CD14-positive monocyte (primary cell): ENCODE results near the gene PDZK1IP1. TPM values are rescaled to one million over a fixed set of nuclear protein-coding genes. Genes with fewer than 3 reads are reported as not detected.

ENCODE experiments used
- DNase-seq, 3 donors: peaks; one replicate each; pipeline ENCODE4 v3.0.0-alpha.2; 2011 to 2022
- H2AFZ ChIP-seq: 2 replicates; pipeline ENCODE4 v1.6.0; 2012; ENCODE audit warnings: mild to moderate bottlenecking, low read depth, low read length, inconsistent platforms; ENCODE audit not compliant: insufficient read depth, poor library complexity, severe bottlenecking
- H3K27ac ChIP-seq, 2 donors: 1 replicate in 1 of 2; 2 replicates in 1 of 2; pipeline ENCODE4 v1.5.1; 2012 to 2013; ENCODE audit warnings: low read length in 2 of 2, control low read depth in 1 of 2, inconsistent platforms in 1 of 2, low read depth in 1 of 2, mild to moderate bottlenecking in 1 of 2
- H3K27me3 ChIP-seq, 2 donors: one replicate each; pipeline versions ENCODE4 v1.6.0 to v1.6.1; 2011 to 2013; ENCODE audit warnings: low read length in 2 of 2; ENCODE audit not compliant: control insufficient read depth in 2 of 2, insufficient read depth in 2 of 2
- H3K36me3 ChIP-seq, 2 donors: replicated peaks in 1 of 2; 1 replicate in 1 of 2; 2 replicates in 1 of 2; pipeline versions ENCODE4 v1.5.1 to v1.6.1; 2012 to 2013; ENCODE audit warnings: low read length in 2 of 2, control low read depth in 1 of 2, inconsistent platforms in 1 of 2, mild to moderate bottlenecking in 1 of 2; ENCODE audit not compliant: insufficient read depth in 2 of 2, control insufficient read depth in 1 of 2
- H3K4me1 ChIP-seq, 2 donors: 1 replicate in 1 of 2; 2 replicates in 1 of 2; pipeline versions ENCODE4 v1.5.1 to v1.6.1; 2012 to 2013; ENCODE audit warnings: low read length in 2 of 2, control low read depth in 1 of 2, inconsistent platforms in 1 of 2, mild to moderate bottlenecking in 1 of 2, moderate library complexity in 1 of 2; ENCODE audit not compliant: insufficient read depth in 2 of 2, control insufficient read depth in 1 of 2
- H3K4me2 ChIP-seq: replicated peaks from 2 replicates; pipeline ENCODE3; 2012; ENCODE audit warnings: low read length, moderate library complexity, mild to moderate bottlenecking; ENCODE audit not compliant: poor library complexity, severe bottlenecking; ENCODE audit errors: extremely low read depth
- H3K4me3 ChIP-seq, 3 experiments: fragments of 200-600 bp in 1 of 3; sonication (generic) in 1 of 3; replicated peaks in 1 of 3; 1 replicate in 2 of 3; 2 replicates in 1 of 3; pipeline ENCODE4 v1.5.1; 2011 to 2013; ENCODE audit warnings: low read length in 3 of 3, mild to moderate bottlenecking in 3 of 3, control low read depth in 2 of 3, low read depth in 2 of 3, inconsistent platforms in 1 of 3, moderate library complexity in 1 of 3
- H3K79me2 ChIP-seq: 2 replicates; pipeline ENCODE4 v1.6.0; 2012; ENCODE audit warnings: mild to moderate bottlenecking, control low read depth, inconsistent platforms, low read length, moderate library complexity; ENCODE audit not compliant: insufficient read depth
- H3K9ac ChIP-seq: 2 replicates; pipeline ENCODE4 v1.6.0; 2017; ENCODE audit warnings: low read length, mild to moderate bottlenecking; ENCODE audit not compliant: insufficient read depth, poor library complexity, severe bottlenecking
- H3K9me3 ChIP-seq, 2 donors: replicated peaks in 1 of 2; 1 replicate in 1 of 2; 2 replicates in 1 of 2; pipeline versions ENCODE4 v1.5.1 to v1.6.1; 2012 to 2013; ENCODE audit warnings: low read length in 2 of 2, control low read depth in 1 of 2; ENCODE audit not compliant: control insufficient read depth in 1 of 2, insufficient read depth in 1 of 2
- H4K20me1 ChIP-seq: 2 replicates; pipeline ENCODE4 v1.6.0; 2012; ENCODE audit warnings: mild to moderate bottlenecking, low read length, control low read depth, moderate library complexity; ENCODE audit not compliant: insufficient read depth
- H3K27ac Mint-ChIP-seq, 7 donors: one replicate each; pipeline ENCODE4 v1.8.0; 2020; ENCODE audit warnings: mild to moderate bottlenecking in 7 of 7, mixed read lengths in 7 of 7, moderate library complexity in 6 of 7, inconsistent platforms in 2 of 7
- H3K27me3 Mint-ChIP-seq, 3 donors: one replicate each; pipeline ENCODE4 v1.8.0; 2021 to 2022; ENCODE audit warnings: low read depth in 3 of 3, mild to moderate bottlenecking in 3 of 3, mixed read lengths in 3 of 3, moderate library complexity in 3 of 3, inconsistent platforms in 1 of 3
- H3K36me3 Mint-ChIP-seq, 2 donors: one replicate each; pipeline ENCODE4 v1.8.0; 2020; ENCODE audit warnings: mixed read lengths in 2 of 2, inconsistent platforms in 1 of 2, mild to moderate bottlenecking in 1 of 2
- H3K4me1 Mint-ChIP-seq: one replicate; pipeline ENCODE4 v1.8.0; 2020; ENCODE audit warnings: mild to moderate bottlenecking, mixed read lengths
- H3K4me3 Mint-ChIP-seq, 2 donors: one replicate each; pipeline ENCODE4 v1.8.0; 2020; ENCODE audit warnings: mild to moderate bottlenecking in 2 of 2, mixed read lengths in 2 of 2, moderate library complexity in 1 of 2
- H3K9me3 Mint-ChIP-seq, 7 donors: one replicate each; pipeline ENCODE4 v1.8.0; 2020 to 2022; ENCODE audit warnings: mixed read lengths in 7 of 7, mild to moderate bottlenecking in 6 of 7, moderate library complexity in 6 of 7, inconsistent platforms in 2 of 7
- WGBS: methylation state at CpG from one replicate; pipeline ENCODE4 v1.1.5; 2013; ENCODE audit warnings: missing lambda C conversion rate; ENCODE audit not compliant: insufficient coverage; 5-methylcytosine and 5-hydroxymethylcytosine counted together
- intact Hi-C, 2 donors: fragments of 100-400 bp; cut with micrococcal nuclease; formaldehyde crosslinking; loops; one replicate each; pipeline versions ENCODE4 v1.15.0 to v1.15.1; 2023
- polyA plus RNA-seq, 3 donors: library from polyadenylated mRNA; depleted of rRNA in 1 of 3; unstranded in 2 of 3; stranded (reverse) in 1 of 3; fragments of 300-500 nt in 2 of 3; fragments of >200 nt in 1 of 3; fragmentation: Illumina TruSeq in 2 of 3; gene quantifications; 1 replicate in 2 of 3; 2 replicates in 1 of 3; pipeline ENCODE4 v1.2.3, GENCODE V29; 2012 to 2021
- TF ChIP-seq, protein P1 (sequence below): fragments of 200-600 bp; IDR thresholded peaks from one replicate; pipeline ENCODE4 v1.8.0; 2022; ENCODE audit warnings: antibody characterized with exemption, mild to moderate bottlenecking

Gene PDZK1IP1
- polyA plus RNA-seq, 3 donors, result 1.4 TPM; not detected in 2

DNA sequence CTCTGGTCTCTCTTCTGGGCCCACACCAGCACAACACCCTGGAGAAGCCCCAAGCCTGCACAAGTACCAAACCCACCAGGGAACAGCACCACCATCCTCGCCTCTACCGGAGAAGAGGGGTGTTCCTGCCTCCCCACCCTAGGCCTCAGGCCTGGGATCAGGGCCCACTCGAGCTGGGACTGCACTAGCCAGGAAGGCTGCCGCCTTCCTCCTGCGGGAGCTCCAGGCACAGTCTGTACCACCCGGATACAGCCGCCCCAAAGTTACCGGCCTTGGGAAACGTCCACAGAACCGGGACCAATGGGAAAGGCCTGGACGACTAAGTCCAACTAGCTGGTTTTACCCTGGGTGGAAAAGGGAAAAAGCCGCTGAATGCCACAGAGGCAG lies 38.8 kb upstream of the PDZK1IP1 start:
- Mint-ChIP-seq H3K4me1 (peaks cover 41% of the 10 kb centered on the region), H3K9me3 (peaks cover 0 to 34% (median 23%) of the 10 kb centered on the region in 7 donors), H3K27me3 (peaks cover 78 to 81% (median 80%) of the 10 kb centered on the region in 3 donors), H3K36me3 (peaks cover 12% of the 10 kb centered on the region in 2 donors), H3K27ac (no peak overlapping the region), H3K4me3 (peak overlapping the region in 1 of 2 donors; percentile 98)
- no peak overlapping the region for H3K4me3 ChIP-seq
- peaks cover 0 to 36% of the 10 kb centered on the region in 2 donors for H3K9me3 ChIP-seq
- 23% methylated on average over 11 of the region's 12 CpGs for WGBS
- H3K4me1 ChIP-seq, result peaks cover 25 to 30% of the 10 kb centered on the region in 2 donors
- H3K36me3 ChIP-seq, result no peaks in the 10 kb centered on the region
- no peak overlapping the region for H3K4me2 ChIP-seq
- no peaks in the 10 kb centered on the region for H3K79me2 ChIP-seq
- peaks cover 81 to 95% of the 10 kb centered on the region in 2 donors for H3K27me3 ChIP-seq
- H2AFZ ChIP-seq, result no peak overlapping the region
- H3K9ac ChIP-seq, result no peak overlapping the region
- H3K27ac ChIP-seq, result no peak overlapping the region
- peaks cover 5% of the 10 kb centered on the region for H4K20me1 ChIP-seq
- intact Hi-C loops, result loop anchor here in 1 of 2 donors (5.0 kb wide), 1 partner anchor 219 kb away; no protein-coding TSS in a partner anchor
- no peak for DNase-seq
- TF ChIP-seq, protein P1, sequence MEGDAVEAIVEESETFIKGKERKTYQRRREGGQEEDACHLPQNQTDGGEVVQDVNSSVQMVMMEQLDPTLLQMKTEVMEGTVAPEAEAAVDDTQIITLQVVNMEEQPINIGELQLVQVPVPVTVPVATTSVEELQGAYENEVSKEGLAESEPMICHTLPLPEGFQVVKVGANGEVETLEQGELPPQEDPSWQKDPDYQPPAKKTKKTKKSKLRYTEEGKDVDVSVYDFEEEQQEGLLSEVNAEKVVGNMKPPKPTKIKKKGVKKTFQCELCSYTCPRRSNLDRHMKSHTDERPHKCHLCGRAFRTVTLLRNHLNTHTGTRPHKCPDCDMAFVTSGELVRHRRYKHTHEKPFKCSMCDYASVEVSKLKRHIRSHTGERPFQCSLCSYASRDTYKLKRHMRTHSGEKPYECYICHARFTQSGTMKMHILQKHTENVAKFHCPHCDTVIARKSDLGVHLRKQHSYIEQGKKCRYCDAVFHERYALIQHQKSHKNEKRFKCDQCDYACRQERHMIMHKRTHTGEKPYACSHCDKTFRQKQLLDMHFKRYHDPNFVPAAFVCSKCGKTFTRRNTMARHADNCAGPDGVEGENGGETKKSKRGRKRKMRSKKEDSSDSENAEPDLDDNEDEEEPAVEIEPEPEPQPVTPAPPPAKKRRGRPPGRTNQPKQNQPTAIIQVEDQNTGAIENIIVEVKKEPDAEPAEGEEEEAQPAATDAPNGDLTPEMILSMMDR, result no peak

DNA sequence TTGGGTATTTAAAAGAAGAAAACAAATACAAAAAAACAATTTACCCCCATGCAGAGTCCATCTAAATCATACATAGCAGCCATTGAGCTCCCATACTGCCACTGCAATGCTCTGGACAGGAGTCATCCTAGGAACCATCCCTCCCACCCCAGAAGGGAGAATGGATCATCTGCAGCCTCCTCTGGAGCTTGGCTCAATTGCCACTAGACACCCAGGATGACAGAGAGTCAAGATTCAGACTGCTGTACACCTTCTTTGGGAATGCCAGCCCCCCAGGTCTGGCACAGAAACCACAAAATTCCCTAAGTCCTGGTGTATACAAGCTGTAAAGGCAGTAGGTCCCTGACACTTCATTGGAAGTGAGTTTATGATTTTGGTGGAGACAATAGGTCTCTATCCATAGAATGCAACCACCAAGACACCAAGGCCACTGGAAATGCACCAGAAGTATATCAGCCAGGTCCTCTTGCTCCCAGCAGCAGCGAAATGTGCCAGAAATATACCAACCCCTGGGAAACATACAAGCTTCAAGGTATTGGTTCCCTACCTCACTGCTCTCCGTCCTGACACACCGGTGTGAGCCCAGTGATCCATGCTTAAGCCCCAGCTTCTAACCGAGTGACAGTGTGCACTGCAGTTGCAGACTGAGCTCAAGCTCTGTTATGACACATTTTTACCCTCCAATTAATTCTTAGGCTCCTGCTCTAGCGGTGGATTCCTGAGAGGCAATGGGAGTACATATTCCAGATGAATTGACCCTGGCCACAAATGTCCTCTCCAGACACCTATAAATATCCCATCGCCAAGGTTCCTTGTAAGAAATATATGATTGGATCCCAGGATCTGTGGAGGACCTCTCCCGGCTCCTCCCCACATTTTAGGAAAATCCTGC lies 37.8 kb upstream of the PDZK1IP1 start:
- H3K27me3 Mint-ChIP-seq, result peaks cover 68 to 71% (median 69%) of the 10 kb centered on the region in 3 donors
- Histone ChIP-seq H3K4me1 (peaks cover 25 to 30% of the 10 kb centered on the region in 2 donors), H3K79me2 (no peaks in the 10 kb centered on the region), H3K4me3 (no peak overlapping the region), H3K9me3 (peaks cover 0 to 30% of the 10 kb centered on the region in 2 donors), H3K27ac (no peak overlapping the region), H2AFZ (no peak overlapping the region), H3K36me3 (no peaks in the 10 kb centered on the region), H3K27me3 (peaks cover 76 to 95% of the 10 kb centered on the region in 2 donors), H3K9ac (no peak overlapping the region), H4K20me1 (peaks cover 5% of the 10 kb centered on the region), H3K4me2 (no peak overlapping the region)
- H3K9me3 Mint-ChIP-seq, result peaks cover 0 to 31% (median 19%) of the 10 kb centered on the region in 7 donors
- no peak for DNase-seq
- peaks cover 39% of the 10 kb centered on the region for H3K4me1 Mint-ChIP-seq
- 100% methylated on average over 2 of the region's 7 CpGs for WGBS
- H3K36me3 Mint-ChIP-seq, result peaks cover 8 to 10% of the 10 kb centered on the region in 2 donors
- H3K27ac Mint-ChIP-seq, result no peak overlapping the region
- TF ChIP-seq, protein P1, result no peak
- intact Hi-C loops, result loop anchor here in 1 of 2 donors (5.0 kb wide), 1 partner anchor 220 kb away; no protein-coding TSS in a partner anchor
- H3K4me3 Mint-ChIP-seq, result peak overlapping the region in 1 of 2 donors; percentile 83
